IMR-90 (cell line): ENCODE results near the gene TENT4B. TPM values are rescaled to one million over a fixed set of nuclear protein-coding genes. Genes with fewer than 3 reads are reported as not detected.

Experiments
- ATAC-seq: fragments of 200-7000 bp; cut with Tn5 transposase; 2 replicates; pipeline ENCODE4 v1.9.1; 2020; ENCODE audit warnings: low read depth, mild to moderate bottlenecking, moderate library complexity
- BruUV-seq: library from RNA; stranded (reverse); fragments of 400-500 nt; replicated peaks from 2 replicates; lab custom pipeline; 2021; lab: Mats Ljungman, UMichigan
- CTCF ChIA-PET: fragments of 300-600 bp; formaldehyde crosslinking; extraction: SDS; loops from one replicate; lab custom pipeline; 2021; ENCODE audit warnings: antibody characterized with exemption; lab: Yijun Ruan, JAX
- POLR2A ChIA-PET: fragments of 300-600 bp; sonication (Branson Sonifier 250); formaldehyde crosslinking; loops from one replicate; lab custom pipeline; 2022; ENCODE audit warnings: antibody characterized with exemption; ENCODE audit not compliant: unreplicated experiment; lab: Charles Lee
- DNase-seq: peaks from one replicate; pipeline ENCODE4 v3.0.0; 2013
- H2AFZ ChIP-seq: replicated peaks from 2 replicates; pipeline ENCODE3; 2013; ENCODE audit warnings: low read length, mild to moderate bottlenecking; ENCODE audit not compliant: poor library complexity
- H2AK5ac ChIP-seq: 2 replicates; pipeline ENCODE4 v1.6.1; 2013; ENCODE audit warnings: low read depth, low read length, inconsistent platforms
- H2AK9ac ChIP-seq: replicated peaks from 2 replicates; pipeline ENCODE3; 2013; ENCODE audit warnings: mild to moderate bottlenecking, low read depth, low read length, moderate library complexity; ENCODE audit not compliant: poor library complexity
- H2BK120ac ChIP-seq: 2 replicates; pipeline ENCODE4 v1.6.1; 2013; ENCODE audit warnings: low read depth, low read length, inconsistent platforms
- H2BK15ac ChIP-seq: 3 replicates; pipeline ENCODE4 v1.6.1; 2013; ENCODE audit warnings: low read depth, low read length, inconsistent platforms
- H2BK20ac ChIP-seq: 2 replicates; pipeline ENCODE4 v1.6.1; 2013; ENCODE audit warnings: low read depth, mild to moderate bottlenecking, inconsistent platforms, low read length, moderate library complexity
- H2BK5ac ChIP-seq: 2 replicates; pipeline ENCODE4 v1.6.1; 2013; ENCODE audit warnings: mild to moderate bottlenecking, low read depth, low read length, inconsistent platforms; ENCODE audit not compliant: poor library complexity, severe bottlenecking
- H3K14ac ChIP-seq: replicated peaks from 2 replicates; pipeline ENCODE4 v1.6.1; 2013; ENCODE audit warnings: low read depth, low read length, inconsistent platforms
- H3K18ac ChIP-seq: 2 replicates; pipeline ENCODE4 v1.6.1; 2013; ENCODE audit warnings: low read depth, low read length, control low read depth
- H3K23ac ChIP-seq: 2 replicates; pipeline ENCODE4 v1.6.1; 2013; ENCODE audit warnings: low read depth, low read length, inconsistent platforms
- H3K27ac ChIP-seq: 2 replicates; pipeline ENCODE4 v1.5.1; 2013; ENCODE audit warnings: mild to moderate bottlenecking, control low read depth, low read length; ENCODE audit not compliant: insufficient read depth
- H3K27me3 ChIP-seq: 2 replicates; pipeline ENCODE4 v1.6.1; 2013; ENCODE audit warnings: low read length; ENCODE audit not compliant: control insufficient read depth, insufficient read depth
- H3K36me3 ChIP-seq: 2 replicates; pipeline ENCODE4 v1.6.1; 2013; ENCODE audit warnings: low read length, mixed read lengths; ENCODE audit not compliant: control insufficient read depth, insufficient read depth
- H3K4ac ChIP-seq: 2 replicates; pipeline ENCODE4 v1.6.1; 2013; ENCODE audit warnings: low read depth, low read length, inconsistent platforms
- H3K4me1 ChIP-seq: 2 replicates; pipeline ENCODE4 v1.6.1; 2013; ENCODE audit warnings: low read length, mixed read lengths; ENCODE audit not compliant: control insufficient read depth, insufficient read depth
- H3K4me2 ChIP-seq: 2 replicates; pipeline ENCODE4 v1.6.1; 2013; ENCODE audit warnings: low read depth, mild to moderate bottlenecking, control low read depth, low read length, moderate library complexity
- H3K4me3 ChIP-seq: 2 replicates; pipeline ENCODE4 v1.5.1; 2013; ENCODE audit warnings: low read depth, mild to moderate bottlenecking, control low read depth, low read length, moderate library complexity; ENCODE audit not compliant: insufficient read depth
- H3K56ac ChIP-seq: 2 replicates; pipeline ENCODE4 v1.6.1; 2013; ENCODE audit warnings: low read length, inconsistent platforms; ENCODE audit not compliant: insufficient read depth; ENCODE audit errors: extremely low read depth
- H3K79me1 ChIP-seq, 2 experiments: 2 replicates each; pipeline ENCODE4 v1.6.1; 2013; ENCODE audit warnings: low read length in 2 of 2, inconsistent platforms in 1 of 2, low read depth in 1 of 2
- H3K9ac ChIP-seq: 2 replicates; pipeline ENCODE4 v1.6.1; 2013; ENCODE audit warnings: low read depth, low read length, control low read depth
- H3K9me1 ChIP-seq: 2 replicates; pipeline ENCODE4 v1.6.1; 2013; ENCODE audit warnings: low read length, inconsistent platforms; ENCODE audit not compliant: insufficient read depth
- H3K9me3 ChIP-seq: 2 replicates; pipeline ENCODE4 v1.6.1; 2013; ENCODE audit warnings: low read length; ENCODE audit not compliant: control insufficient read depth, insufficient read depth
- H4K20me1 ChIP-seq: 2 replicates; pipeline ENCODE4 v1.6.1; 2013; ENCODE audit warnings: low read length, inconsistent platforms; ENCODE audit not compliant: insufficient read depth
- H4K5ac ChIP-seq: 2 replicates; pipeline ENCODE4 v1.6.1; 2013; ENCODE audit warnings: mild to moderate bottlenecking, low read depth, low read length, control low read depth
- H4K8ac ChIP-seq, 2 experiments: 2 replicates each; pipeline ENCODE4 v1.6.1; 2013; ENCODE audit warnings: low read depth in 2 of 2, low read length in 2 of 2, control low read depth in 1 of 2, inconsistent platforms in 1 of 2
- H4K91ac ChIP-seq: 2 replicates; pipeline ENCODE4 v1.6.1; 2013; ENCODE audit warnings: low read depth, low read length, inconsistent platforms; ENCODE audit not compliant: insufficient read depth
- BHLHE40 ChIP-seq: fragments of 150-350 bp; IDR thresholded peaks from 2 replicates; pipeline ENCODE4 v1.6.1; 2016; ENCODE audit warnings: mild to moderate bottlenecking, low read depth, low read length
- CEBPB ChIP-seq: IDR thresholded peaks from 2 replicates; pipeline ENCODE4 v1.6.1; 2012; ENCODE audit warnings: low read depth, low read length, improper control_type of control experiment
- CHD1 ChIP-seq: IDR thresholded peaks from 2 replicates; pipeline ENCODE4 v1.6.1; 2012; ENCODE audit warnings: low read depth, low read length, improper control_type of control experiment
- FOS ChIP-seq: fragments of 150-350 bp; IDR thresholded peaks from 2 replicates; pipeline ENCODE4 v1.6.1; 2016; ENCODE audit warnings: low read depth, low read length
- MAFK ChIP-seq: IDR thresholded peaks from 2 replicates; pipeline ENCODE4 v1.6.1; 2012; ENCODE audit warnings: low read depth, low read length, improper control_type of control experiment
- MAZ ChIP-seq: IDR thresholded peaks from 2 replicates; pipeline ENCODE4 v1.6.1; 2012; ENCODE audit warnings: low read depth, mild to moderate bottlenecking, low read length, improper control_type of control experiment, moderate library complexity, borderline replicate concordance
- MXI1 ChIP-seq: IDR thresholded peaks from 2 replicates; pipeline ENCODE4 v1.6.1; 2012; ENCODE audit warnings: low read depth, mild to moderate bottlenecking, low read length, moderate library complexity, borderline replicate concordance
- NFE2L2 ChIP-seq: fragments of 150-350 bp; IDR thresholded peaks from 2 replicates; pipeline ENCODE4 v1.6.1; 2016; ENCODE audit warnings: low read depth, mild to moderate bottlenecking, low read length
- RAD21 ChIP-seq: IDR thresholded peaks from 2 replicates; pipeline ENCODE4 v1.6.1; 2012; ENCODE audit warnings: low read length, improper control_type of control experiment
- RCOR1 ChIP-seq: IDR thresholded peaks from 2 replicates; pipeline ENCODE4 v1.6.1; 2012; ENCODE audit warnings: mild to moderate bottlenecking, low read length, improper control_type of control experiment; ENCODE audit not compliant: insufficient replicate concordance
- RFX5 ChIP-seq: IDR thresholded peaks from 2 replicates; pipeline ENCODE4 v1.8.0; 2012; ENCODE audit warnings: low read depth, mild to moderate bottlenecking, low read length, moderate library complexity
- SMC3 ChIP-seq: fragments of 150-350 bp; IDR thresholded peaks from 2 replicates; pipeline ENCODE4 v1.6.1; 2016; ENCODE audit warnings: low read depth, mild to moderate bottlenecking, antibody characterized with exemption, low read length, moderate library complexity
- WGBS, 2 experiments: methylation state at CpG; one replicate each; pipeline versions ENCODE4 v1.1.5 to v1.1.7; 2013; ENCODE audit warnings: missing lambda C conversion rate in 2 of 2; ENCODE audit not compliant: insufficient read length in 1 of 2; ENCODE audit errors: extremely low coverage in 2 of 2; 5-methylcytosine and 5-hydroxymethylcytosine counted together
- dilution Hi-C: fragments of 300-500 bp; cut with HindIII; formaldehyde crosslinking; loops from one replicate; pipeline ENCODE4 v1.14.3; 2018; ENCODE audit warnings: low sequenced_read_pairs; ENCODE audit not compliant: unreplicated experiment
- in situ Hi-C: fragments of 300-500 bp; cut with MboI; formaldehyde crosslinking; loops from 3 replicates; pipeline ENCODE4 v1.14.3; 2019; ENCODE audit warnings: low sequenced_read_pairs, inconsistent platforms, mixed read lengths
- intact Hi-C: fragments of 100-400 bp; cut with micrococcal nuclease; formaldehyde crosslinking; loops from 2 replicates; pipeline ENCODE4 v1.10.0; 2022
- polyA plus RNA-seq, 3 experiments: library from polyadenylated mRNA; depleted of rRNA; stranded (reverse); fragments of >200 nt; gene quantifications; 2 replicates each; pipeline ENCODE4 v1.2.3, GENCODE V29; 2012; ENCODE audit warnings: low replicate concordance in 1 of 3
- total RNA-seq: library from RNA; depleted of rRNA; stranded (reverse); fragments of >200 nt; gene quantifications from 2 replicates; pipeline ENCODE4 v1.2.3, GENCODE V29; 2012
- TF ChIP-seq, protein P1 (sequence below): fragments of 150-350 bp; IDR thresholded peaks from 2 replicates; pipeline ENCODE4 v1.6.1; 2017; ENCODE audit warnings: mild to moderate bottlenecking, antibody characterized with exemption, low read length, low read depth
- TF ChIP-seq, protein P2 (sequence below): fragments of 150-350 bp; IDR thresholded peaks from 2 replicates; pipeline ENCODE4 v1.6.1; 2016; ENCODE audit warnings: low read depth, mild to moderate bottlenecking, low read length, moderate library complexity, borderline replicate concordance

The TENT4B gene
- total and polyA plus RNA-seq, 2 of the 4 experiments (the other 2 are of a cell fraction) = 4.1 to 7.0 TPM

DNA sequence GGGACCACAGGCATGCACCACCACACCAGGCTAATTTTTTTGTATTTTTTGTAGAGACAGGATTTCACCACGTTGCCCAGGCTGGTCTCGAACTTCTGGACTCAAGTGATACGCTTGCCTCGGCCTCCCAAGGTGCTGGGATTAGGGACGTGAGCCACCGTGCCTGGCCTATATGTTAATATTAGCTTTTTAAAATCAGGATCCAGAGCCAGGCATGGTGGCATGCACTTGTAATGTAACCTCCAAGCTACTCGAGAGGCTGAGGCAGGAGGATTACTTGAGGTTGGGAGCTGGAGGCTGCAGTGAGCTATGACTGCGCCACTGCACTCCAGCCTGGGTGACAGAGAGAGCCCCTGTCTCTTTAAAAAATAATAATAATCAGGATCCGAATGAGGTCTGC, 104.8 kb downstream of the TENT4B start:
- H3K9ac ChIP-seq = no peak overlapping the region
- no peak overlapping the region for H3K23ac ChIP-seq
- no peak overlapping the region for H2AK5ac ChIP-seq
- intact Hi-C loops = no loop called here
- H3K4ac ChIP-seq = no peak overlapping the region
- WGBS, 2 experiments = 100% methylated on average over 1 of the region's 9 CpGs; no CpG with 5 or more reads in 1 of the 2 experiments
- H2AK9ac ChIP-seq = no peak overlapping the region
- no peaks in the 10 kb centered on the region for H3K9me1 ChIP-seq
- DNase-seq = no peak
- no peak overlapping the region for H2BK5ac ChIP-seq
- no peak overlapping the region for H2BK20ac ChIP-seq
- no peak overlapping the region for H3K14ac ChIP-seq
- in situ Hi-C loops = no loop called here
- peaks cover 5% of the 10 kb centered on the region; the same call in 1 of the 2 replicates for H3K4me1 ChIP-seq
- H3K4me2 ChIP-seq = no peak overlapping the region
- H3K27me3 ChIP-seq = peaks cover 24% of the 10 kb centered on the region
- no peaks in the 10 kb centered on the region for H3K36me3 ChIP-seq
- no peak overlapping the region for H3K56ac ChIP-seq
- H3K18ac ChIP-seq = no peak overlapping the region
- TF ChIP-seq FOS (no peak), CEBPB (no peak), CHD1 (no peak), RAD21 (no peak), MAZ (no peak), MXI1 (no peak), BHLHE40 (no peak), NFE2L2 (no peak), RCOR1 (no peak), SMC3 (no peak), MAFK (no peak), RFX5 (no peak)
- TF ChIP-seq, protein P1, sequence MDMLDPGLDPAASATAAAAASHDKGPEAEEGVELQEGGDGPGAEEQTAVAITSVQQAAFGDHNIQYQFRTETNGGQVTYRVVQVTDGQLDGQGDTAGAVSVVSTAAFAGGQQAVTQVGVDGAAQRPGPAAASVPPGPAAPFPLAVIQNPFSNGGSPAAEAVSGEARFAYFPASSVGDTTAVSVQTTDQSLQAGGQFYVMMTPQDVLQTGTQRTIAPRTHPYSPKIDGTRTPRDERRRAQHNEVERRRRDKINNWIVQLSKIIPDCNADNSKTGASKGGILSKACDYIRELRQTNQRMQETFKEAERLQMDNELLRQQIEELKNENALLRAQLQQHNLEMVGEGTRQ = no peak
- TF ChIP-seq, protein P2, sequence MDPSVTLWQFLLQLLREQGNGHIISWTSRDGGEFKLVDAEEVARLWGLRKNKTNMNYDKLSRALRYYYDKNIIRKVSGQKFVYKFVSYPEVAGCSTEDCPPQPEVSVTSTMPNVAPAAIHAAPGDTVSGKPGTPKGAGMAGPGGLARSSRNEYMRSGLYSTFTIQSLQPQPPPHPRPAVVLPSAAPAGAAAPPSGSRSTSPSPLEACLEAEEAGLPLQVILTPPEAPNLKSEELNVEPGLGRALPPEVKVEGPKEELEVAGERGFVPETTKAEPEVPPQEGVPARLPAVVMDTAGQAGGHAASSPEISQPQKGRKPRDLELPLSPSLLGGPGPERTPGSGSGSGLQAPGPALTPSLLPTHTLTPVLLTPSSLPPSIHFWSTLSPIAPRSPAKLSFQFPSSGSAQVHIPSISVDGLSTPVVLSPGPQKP = no peak
- POLR2A ChIA-PET = no interaction called here
- no peak overlapping the region for H3K4me3 ChIP-seq
- dilution Hi-C loops = no loop called here
- no peak overlapping the region for H4K5ac ChIP-seq
- no peak overlapping the region for H2BK120ac ChIP-seq
- no peaks in the 10 kb centered on the region for H4K20me1 ChIP-seq
- no TSS peak for BruUV-seq
- H3K27ac ChIP-seq = no peak overlapping the region
- H3K79me1 ChIP-seq = no peaks in the 10 kb centered on the region
- H4K8ac ChIP-seq = no peak overlapping the region
- no peak overlapping the region for H2BK15ac ChIP-seq
- no peak overlapping the region for H4K91ac ChIP-seq
- H3K9me3 ChIP-seq = peaks cover 4% of the 10 kb centered on the region
- H2AFZ ChIP-seq = no peak overlapping the region
- CTCF ChIA-PET = no interaction called here
- ATAC-seq = no peak
